ENCODE data around the gene ILRUN. TPM values are rescaled to one million over a fixed set of nuclear protein-coding genes. Genes with fewer than 3 reads are reported as not detected.

ILRUN gene
- total RNA-seq, 1 experiment from 2014 or later: 64.6 TPM

DNA sequence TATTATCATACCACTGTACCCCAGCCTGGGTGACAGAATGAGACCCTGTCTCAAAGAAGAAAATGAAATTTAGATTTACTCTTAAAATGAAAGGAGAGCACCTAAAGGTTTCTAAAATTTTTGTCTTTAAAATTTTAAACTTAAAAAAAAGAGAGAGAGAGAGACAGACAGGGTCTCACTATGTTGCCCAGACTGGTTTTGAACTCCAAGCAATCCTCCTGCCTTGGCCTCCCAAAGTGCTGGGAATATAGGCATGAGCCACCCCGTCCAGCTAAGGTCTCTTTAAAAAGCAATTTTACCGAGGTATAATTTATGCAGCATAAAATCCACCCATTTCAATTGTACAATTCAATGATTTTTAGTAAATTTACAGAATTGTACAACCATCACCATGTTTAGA lies 33.2 kb downstream of the ILRUN start:
- Mint-ChIP-seq H3K27ac (peak overlapping the region in 1 of 3 experiments; percentile 27; a peak in 1 of 7 replicates), H3K4me1 (peaks cover 20 to 32% of the 10 kb centered on the region in 2 experiments)
- no peak overlapping the region for H3K4me2 ChIP-seq (ENCODE audit: insufficient read depth, insufficient read length, low read length)

More for the DNA sequence above, 33.2 kb downstream of the ILRUN start:
- no peaks in the 10 kb centered on the region for H4K20me1 ChIP-seq (ENCODE audit: control insufficient read depth, insufficient read depth, insufficient read length)
- no peak overlapping the region for H2BK12ac ChIP-seq (ENCODE audit: insufficient read length, low read depth, low read length)
- no peak overlapping the region for H3K23ac ChIP-seq (ENCODE audit: insufficient read length, low read depth, low read length)
- H3K27me3 ChIP-seq (ENCODE audit: insufficient read depth, low read length): no peaks in the 10 kb centered on the region
- H2AFZ ChIP-seq (ENCODE audit: low read length): no peak overlapping the region
- no peak overlapping the region for H2BK120ac ChIP-seq (ENCODE audit: low read depth, low read length, poor library complexity, severe bottlenecking)
- H2BK5ac ChIP-seq (ENCODE audit: insufficient read length, low read length): no peak overlapping the region
- no peak overlapping the region for H2BK20ac ChIP-seq (ENCODE audit: low read depth, low read length, poor library complexity, severe bottlenecking)
- H3K9ac ChIP-seq (ENCODE audit: extremely low read depth, insufficient read length, low read length): no peak overlapping the region
- no peak overlapping the region for H2AK5ac ChIP-seq (ENCODE audit: insufficient read length, low read length)
- no peaks in the 10 kb centered on the region for H3K9me3 ChIP-seq (ENCODE audit: control insufficient read depth, low read depth, low read length)
- TF ChIP-seq, protein P1, sequence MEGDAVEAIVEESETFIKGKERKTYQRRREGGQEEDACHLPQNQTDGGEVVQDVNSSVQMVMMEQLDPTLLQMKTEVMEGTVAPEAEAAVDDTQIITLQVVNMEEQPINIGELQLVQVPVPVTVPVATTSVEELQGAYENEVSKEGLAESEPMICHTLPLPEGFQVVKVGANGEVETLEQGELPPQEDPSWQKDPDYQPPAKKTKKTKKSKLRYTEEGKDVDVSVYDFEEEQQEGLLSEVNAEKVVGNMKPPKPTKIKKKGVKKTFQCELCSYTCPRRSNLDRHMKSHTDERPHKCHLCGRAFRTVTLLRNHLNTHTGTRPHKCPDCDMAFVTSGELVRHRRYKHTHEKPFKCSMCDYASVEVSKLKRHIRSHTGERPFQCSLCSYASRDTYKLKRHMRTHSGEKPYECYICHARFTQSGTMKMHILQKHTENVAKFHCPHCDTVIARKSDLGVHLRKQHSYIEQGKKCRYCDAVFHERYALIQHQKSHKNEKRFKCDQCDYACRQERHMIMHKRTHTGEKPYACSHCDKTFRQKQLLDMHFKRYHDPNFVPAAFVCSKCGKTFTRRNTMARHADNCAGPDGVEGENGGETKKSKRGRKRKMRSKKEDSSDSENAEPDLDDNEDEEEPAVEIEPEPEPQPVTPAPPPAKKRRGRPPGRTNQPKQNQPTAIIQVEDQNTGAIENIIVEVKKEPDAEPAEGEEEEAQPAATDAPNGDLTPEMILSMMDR (conservative IDR thresholded peaks at IDR 0.05): no peak
- Mint-ChIP-seq H3K9me3 (no peaks in the 10 kb centered on the region), H3K4me3 (no peak overlapping the region), H3K27me3 (ENCODE audit: low read depth) (no peaks in the 10 kb centered on the region), H3K36me3 (ENCODE audit: insufficient read depth in 1 of 3, low read depth in 3 of 3) (no peaks in the 10 kb centered on the region)
- WGBS (ENCODE audit: extremely low coverage, insufficient read length, low lambda C conversion rate): no CpG with 5 or more reads among the region's 2 CpGs
- H4K5ac ChIP-seq (ENCODE audit: insufficient read length, low read depth, low read length): no peak overlapping the region
- H3K23me2 ChIP-seq (ENCODE audit: insufficient read length, low read depth, low read length, poor library complexity, severe bottlenecking): no peaks in the 10 kb centered on the region
- H3K4me1 ChIP-seq (ENCODE audit: insufficient read depth, low read length): peaks cover 2% of the 10 kb centered on the region; the same call in 1 of the 2 replicates
- peaks cover 11% of the 10 kb centered on the region for H3K79me1 ChIP-seq (ENCODE audit: insufficient read depth, low read depth, low read length, poor library complexity, severe bottlenecking)
- H4K8ac ChIP-seq (replicated peaks; ENCODE audit: insufficient read length, low read depth, low read length): no peak overlapping the region
- H3K4ac ChIP-seq (ENCODE audit: low read depth, low read length): no peak overlapping the region
- no peak overlapping the region for H3K27ac ChIP-seq (ENCODE audit: insufficient read length, low read depth, low read length)
- peaks cover 3% of the 10 kb centered on the region; the same call in 1 of the 2 replicates for H3K79me2 ChIP-seq (ENCODE audit: insufficient read depth, low read length)
- no peak overlapping the region for H3K18ac ChIP-seq (ENCODE audit: insufficient read length, low read depth, low read length)
- H3K56ac ChIP-seq (ENCODE audit: insufficient read length, low read depth, low read length): no peak overlapping the region
- H2BK15ac ChIP-seq (ENCODE audit: low read depth, low read length): no peak overlapping the region
- H3K14ac ChIP-seq (ENCODE audit: insufficient read depth, low read length): no peak overlapping the region
- DNase-seq: no peak
- no peak overlapping the region for H4K91ac ChIP-seq (ENCODE audit: insufficient read length, low read depth, low read length)
- no peak overlapping the region for H3T11ph ChIP-seq (ENCODE audit: low read length)
